GM12891 (cell line): ENCODE data around the gene JADE2.

Experiments
- PAX5 ChIP-seq: IDR thresholded peaks from 2 replicates; pipeline ENCODE4 v1.6.1; 2011; ENCODE audit warnings: low read length, moderate library complexity, mild to moderate bottlenecking; ENCODE audit not compliant: insufficient read depth, severe bottlenecking
- POLR2A ChIP-seq: IDR thresholded peaks from 2 replicates; pipeline ENCODE4 v1.6.1; 2011; ENCODE audit warnings: low read depth, low read length, control low read depth
- POLR2AphosphoS5 ChIP-seq: IDR thresholded peaks from 2 replicates; pipeline ENCODE4 v1.6.1; 2011; ENCODE audit warnings: low read depth, low read length, control low read depth
- POU2F2 ChIP-seq: IDR thresholded peaks from 2 replicates; pipeline ENCODE4 v1.6.1; 2011; ENCODE audit warnings: low read depth, mild to moderate bottlenecking, control low read depth, low read length, moderate library complexity
- SPI1 ChIP-seq: IDR thresholded peaks from 2 replicates; pipeline ENCODE4 v1.6.1; 2011; ENCODE audit warnings: low read depth, low read length, control low read depth
- TAF1 ChIP-seq: IDR thresholded peaks from 2 replicates; pipeline ENCODE4 v1.6.1; 2011; ENCODE audit warnings: low read depth, low read length, control low read depth

- TF ChIP-seq POLR2A (no peak), POLR2AphosphoS5 (no peak), TAF1 (no peak), SPI1 (no peak), PAX5 (no peak), POU2F2 (no peak)
These were observed 12.8 kb upstream of the JADE2 start for GRCh38 chr5:134512661-134512999.
